Rectal smooth muscle tissue (tissue), 1 donor: ENCODE data around the gene TMED3.
A peak's percentile ranks its signal among the peaks of the same experiment; 100 is the strongest.
"Not testable (repeated sequence)": the region's sequence is repeated elsewhere in the genome, so short reads cannot be mapped to it uniquely, and the experiment has no call there.

Source experiments
- H3K27ac ChIP-seq: one replicate; pipeline ENCODE4 v1.7.0; 2013; ENCODE audit warnings: low read depth, low read length, inconsistent platforms
- H3K27me3 ChIP-seq: one replicate; pipeline ENCODE4 v1.7.0; 2013; ENCODE audit warnings: low read length; ENCODE audit not compliant: control insufficient read depth, insufficient read depth
- H3K36me3 ChIP-seq: one replicate; pipeline ENCODE4 v1.7.0; 2013; ENCODE audit warnings: low read length; ENCODE audit not compliant: control insufficient read depth, insufficient read depth
- H3K4me1 ChIP-seq: one replicate; pipeline ENCODE4 v1.7.0; 2013; ENCODE audit warnings: low read length; ENCODE audit not compliant: control insufficient read depth, insufficient read depth
- H3K4me3 ChIP-seq: one replicate; pipeline ENCODE4 v1.7.0; 2013; ENCODE audit warnings: low read length
- H3K9ac ChIP-seq: one replicate; pipeline ENCODE4 v1.7.0; 2013; ENCODE audit warnings: low read length

The TMED3 gene

DNA sequence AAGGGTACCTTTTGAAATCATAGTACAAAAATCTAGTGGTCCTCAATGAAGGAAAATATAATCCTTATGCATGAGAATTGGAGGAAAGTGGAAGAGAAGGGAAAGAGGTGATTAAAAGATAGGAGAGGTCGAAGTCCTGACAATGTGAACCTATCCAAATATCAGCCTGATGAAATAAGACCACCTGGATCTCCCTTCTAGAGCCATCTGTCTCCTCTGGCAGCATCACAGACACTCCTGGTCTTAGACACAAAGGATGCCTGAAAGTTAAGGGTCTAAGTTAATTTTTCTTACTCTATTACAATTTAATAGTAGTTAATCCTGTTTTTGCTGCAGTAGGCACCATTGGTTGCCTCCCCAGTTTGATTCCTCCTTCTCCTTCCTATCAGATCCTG lies 11.1 kb upstream of the TMED3 start:
- H3K4me3 ChIP-seq = no peak overlapping the region
- no peak overlapping the region for H3K9ac ChIP-seq
- H3K4me1 ChIP-seq = no peaks in the 10 kb centered on the region
- H3K36me3 ChIP-seq = no peaks in the 10 kb centered on the region
- H3K27ac ChIP-seq = no peak overlapping the region
- H3K27me3 ChIP-seq = no peaks in the 10 kb centered on the region

DNA sequence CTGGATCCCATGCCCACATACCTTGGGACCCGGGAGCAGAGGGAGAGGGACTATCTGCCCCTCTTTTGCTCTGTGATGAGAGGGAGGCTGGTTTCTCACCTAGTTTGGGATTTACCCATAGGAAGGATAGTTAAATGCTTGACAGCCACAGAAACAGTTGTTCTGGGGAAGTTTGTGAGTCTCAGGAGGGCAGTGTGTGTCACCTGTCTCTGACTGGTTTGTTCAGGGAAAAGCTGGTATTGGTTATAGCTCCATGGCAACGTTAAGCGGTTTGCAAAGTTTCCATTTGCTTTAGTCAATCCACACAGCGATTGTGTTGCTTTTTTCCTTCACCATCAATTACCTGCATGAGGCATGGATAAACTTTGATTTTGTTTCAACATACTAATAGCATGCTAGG lies 3.7 kb upstream of the TMED3 start:
- H3K36me3 ChIP-seq = no peaks in the 10 kb centered on the region
- no peaks in the 10 kb centered on the region for H3K4me1 ChIP-seq
- H3K4me3 ChIP-seq = no peak overlapping the region
- no peak overlapping the region for H3K27ac ChIP-seq
- H3K27me3 ChIP-seq = no peaks in the 10 kb centered on the region
- no peak overlapping the region for H3K9ac ChIP-seq

DNA sequence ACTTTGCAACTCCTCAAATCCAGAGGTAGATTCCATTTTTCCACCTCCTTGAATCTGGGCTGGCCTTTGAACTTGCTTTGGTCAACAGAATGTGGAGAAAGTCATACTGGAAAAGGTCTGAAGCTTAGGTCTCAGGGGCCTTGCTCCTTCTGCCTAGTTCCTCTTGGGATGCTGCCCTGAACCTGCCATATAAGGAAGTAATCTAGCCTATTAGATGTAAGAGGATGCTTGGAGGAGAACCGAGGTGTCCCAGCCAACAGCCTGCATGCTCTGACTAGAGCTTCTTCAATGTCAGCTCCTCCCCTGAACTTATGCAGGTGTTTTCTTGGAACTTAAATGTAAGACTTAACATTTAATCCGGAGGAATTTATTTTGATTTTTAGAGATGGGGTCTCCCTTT lies 2.0 kb upstream of the TMED3 start:
- Histone ChIP-seq H3K9ac (no peak overlapping the region), H3K27me3 (no peaks in the 10 kb centered on the region), H3K27ac (no peak overlapping the region)

DNA sequence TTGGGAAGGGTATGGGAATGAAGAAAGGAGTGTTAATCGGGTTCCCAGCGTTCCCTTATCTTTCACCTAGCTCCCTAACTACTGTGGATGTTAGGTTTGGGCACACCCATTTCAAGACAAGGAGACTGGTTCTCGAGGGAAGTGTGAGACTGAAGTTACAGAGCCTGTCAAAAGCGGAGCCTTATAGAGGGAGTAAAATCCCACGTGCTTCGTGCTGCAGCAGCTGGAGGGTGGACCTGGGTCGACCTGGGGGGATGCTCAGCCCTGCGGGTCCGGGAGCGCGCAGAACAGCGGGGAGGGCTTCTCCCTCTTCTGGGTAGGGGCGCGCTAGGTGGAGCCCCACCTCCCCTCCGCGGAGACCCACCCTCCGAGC lies 314 bp upstream of the TMED3 start:
- H3K4me3 ChIP-seq = peak overlapping the region; percentile 34
- H3K36me3 ChIP-seq = peaks cover 5% of the 10 kb centered on the region
- H3K27me3 ChIP-seq = no peaks in the 10 kb centered on the region
- H3K9ac ChIP-seq = no peak overlapping the region
- no peak overlapping the region for H3K27ac ChIP-seq
- no peaks in the 10 kb centered on the region for H3K4me1 ChIP-seq

More for the DNA sequence above, 2.0 kb upstream of the TMED3 start:
- no peaks in the 10 kb centered on the region for H3K4me1 ChIP-seq
- no peaks in the 10 kb centered on the region for H3K36me3 ChIP-seq
- H3K4me3 ChIP-seq = no peak overlapping the region

DNA sequence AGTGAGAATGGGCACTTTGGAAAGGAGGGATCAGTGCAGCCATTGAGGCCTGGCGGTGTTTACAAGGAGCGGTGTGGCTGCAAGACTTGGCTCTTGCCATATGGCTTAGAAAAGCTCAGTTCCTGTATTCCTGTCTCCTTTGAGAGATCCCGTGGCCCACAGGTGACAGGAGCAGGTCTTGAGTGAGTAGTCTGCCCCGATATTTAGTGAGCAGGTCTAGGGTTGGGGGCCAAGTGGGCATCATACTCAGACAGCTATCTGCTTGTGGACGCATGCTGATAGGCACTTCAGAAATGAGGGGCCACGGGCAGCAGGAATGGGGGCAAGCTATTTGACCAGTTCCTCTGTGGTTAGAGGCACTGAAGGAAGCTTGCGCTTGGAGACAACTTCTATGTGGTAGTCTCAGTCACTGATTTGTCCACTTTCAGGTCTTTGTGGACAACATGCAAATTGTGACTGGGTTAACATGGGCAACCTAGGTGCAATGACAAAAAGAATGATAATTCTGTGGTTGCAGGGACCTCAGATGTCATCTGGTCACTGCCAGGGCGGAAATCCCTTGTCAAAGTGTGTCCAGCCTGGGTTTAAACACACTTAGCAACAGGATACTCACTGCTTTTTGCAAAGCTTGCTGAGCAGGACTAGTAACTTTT lies 1.1 kb downstream of the TMED3 start:
- peaks cover 5% of the 10 kb centered on the region for H3K36me3 ChIP-seq
- peak overlapping the region; percentile 90 for H3K4me3 ChIP-seq
- no peaks in the 10 kb centered on the region for H3K4me1 ChIP-seq
- H3K9ac ChIP-seq = no peak overlapping the region
- no peaks in the 10 kb centered on the region for H3K27me3 ChIP-seq
- H3K27ac ChIP-seq = no peak overlapping the region

DNA sequence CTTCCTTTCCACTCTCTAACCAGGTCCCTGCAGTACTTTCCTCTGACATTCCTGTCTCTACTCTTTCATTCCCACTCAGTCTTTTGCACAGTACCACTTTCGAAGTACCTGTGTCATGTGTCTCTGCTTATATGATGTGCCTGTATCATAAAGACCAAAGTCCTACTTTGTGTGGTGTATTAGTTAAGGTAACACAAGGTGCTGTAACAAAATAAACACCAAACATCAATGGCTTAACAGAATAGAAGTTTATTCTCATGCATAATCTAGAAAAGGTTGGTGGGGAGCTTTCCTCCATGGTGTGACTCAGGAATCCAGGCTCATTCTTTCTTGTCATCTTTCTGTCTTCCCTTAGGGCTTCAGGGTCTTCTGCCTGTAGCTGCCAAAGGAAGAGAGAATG lies 3.3 kb downstream of the TMED3 start:
- Histone ChIP-seq H3K36me3 (peaks cover 8% of the 10 kb centered on the region), H3K27ac (no peak overlapping the region), H3K4me1 (no peaks in the 10 kb centered on the region)

DNA sequence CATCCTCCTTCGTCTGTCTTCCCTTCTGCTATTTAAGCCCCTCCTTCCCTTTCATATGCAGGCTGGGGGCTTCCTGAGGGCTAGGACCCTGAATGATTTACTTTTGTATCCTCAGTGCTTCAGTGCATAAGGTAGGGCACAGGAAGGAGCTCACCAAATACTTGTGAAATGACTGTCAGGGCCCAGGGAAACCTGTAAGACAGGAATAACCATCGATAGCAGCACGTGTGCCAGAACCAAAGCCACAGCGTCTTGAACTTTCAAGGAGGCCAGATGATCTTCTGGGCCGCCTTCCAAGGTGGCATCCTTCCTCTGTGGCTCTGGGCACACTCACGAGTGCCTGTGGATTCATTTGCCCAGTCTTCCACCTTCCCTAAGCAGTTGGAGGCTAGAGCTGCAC lies 3.9 kb downstream of the TMED3 start:
- Histone ChIP-seq H3K4me1 (no peaks in the 10 kb centered on the region), H3K36me3 (peaks cover 8% of the 10 kb centered on the region), H3K4me3 (no peak overlapping the region), H3K9ac (no peak overlapping the region), H3K27me3 (no peaks in the 10 kb centered on the region), H3K27ac (no peak overlapping the region)

More for the DNA sequence above, 3.3 kb downstream of the TMED3 start:
- Histone ChIP-seq H3K9ac (no peak overlapping the region), H3K27me3 (no peaks in the 10 kb centered on the region), H3K4me3 (no peak overlapping the region)

DNA sequence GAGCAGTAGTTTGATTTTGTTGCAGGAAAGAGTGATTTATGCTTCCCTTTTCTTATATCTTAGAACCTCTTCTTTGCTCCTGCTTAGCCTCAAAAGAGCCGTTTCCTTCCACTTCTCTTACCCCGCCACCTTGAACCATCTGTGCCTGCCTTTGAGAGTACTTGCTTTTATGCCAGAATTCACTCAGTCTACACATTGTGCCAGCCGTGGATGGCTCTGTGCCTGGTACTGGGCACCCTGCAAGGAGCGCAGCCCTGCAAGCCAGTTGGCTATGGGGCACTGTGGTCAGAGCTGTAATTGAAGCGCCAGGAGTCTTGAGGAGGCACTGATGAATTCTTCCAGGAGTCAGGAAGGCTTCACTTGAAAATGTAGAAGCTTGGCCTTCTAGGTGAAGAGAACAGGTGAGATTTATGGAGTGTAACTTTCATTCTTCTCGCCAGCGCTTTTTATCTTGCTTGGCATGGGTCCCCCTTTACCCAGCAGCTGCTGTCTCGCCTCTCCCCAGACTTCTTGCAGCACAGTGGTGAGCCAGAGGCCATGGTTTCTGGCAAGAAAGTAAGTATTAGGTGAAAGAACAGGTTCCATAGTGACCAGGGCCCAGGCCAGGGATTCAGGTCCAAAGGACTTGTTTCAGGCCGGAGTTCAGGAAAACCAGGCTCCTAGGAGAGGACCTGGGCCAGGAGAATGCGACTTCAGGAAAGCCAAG lies 4.9 kb downstream of the TMED3 start:
- H3K27ac ChIP-seq = no peak overlapping the region
- peaks cover 8% of the 10 kb centered on the region for H3K36me3 ChIP-seq
- H3K4me3 ChIP-seq = no peak overlapping the region
- H3K4me1 ChIP-seq = no peaks in the 10 kb centered on the region
- H3K9ac ChIP-seq = no peak overlapping the region
- H3K27me3 ChIP-seq = no peaks in the 10 kb centered on the region

DNA sequence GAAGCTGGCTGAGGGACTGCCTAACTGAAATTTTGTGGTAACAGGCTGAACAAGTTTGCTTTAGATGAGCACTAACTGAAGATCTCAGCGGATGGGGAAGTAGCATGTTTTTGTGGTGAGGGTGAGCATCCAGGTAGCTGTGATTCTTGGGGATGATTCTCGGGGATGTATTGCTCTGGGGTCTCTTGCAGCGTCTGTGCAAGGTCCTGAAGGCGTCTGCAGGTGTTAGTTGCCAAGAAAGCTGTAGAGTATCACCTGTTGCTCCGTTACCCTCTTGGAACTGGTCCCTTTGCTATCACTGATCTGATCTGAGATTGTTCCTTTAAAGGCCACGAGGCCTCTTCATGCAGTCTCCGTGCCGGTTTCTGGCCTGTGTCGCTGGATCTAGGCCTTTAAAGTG lies 6.0 kb downstream of the TMED3 start:
- Histone ChIP-seq H3K36me3 (peaks cover 8% of the 10 kb centered on the region), H3K27me3 (no peaks in the 10 kb centered on the region), H3K4me3 (no peak overlapping the region), H3K4me1 (no peaks in the 10 kb centered on the region), H3K27ac (no peak overlapping the region), H3K9ac (no peak overlapping the region)

DNA sequence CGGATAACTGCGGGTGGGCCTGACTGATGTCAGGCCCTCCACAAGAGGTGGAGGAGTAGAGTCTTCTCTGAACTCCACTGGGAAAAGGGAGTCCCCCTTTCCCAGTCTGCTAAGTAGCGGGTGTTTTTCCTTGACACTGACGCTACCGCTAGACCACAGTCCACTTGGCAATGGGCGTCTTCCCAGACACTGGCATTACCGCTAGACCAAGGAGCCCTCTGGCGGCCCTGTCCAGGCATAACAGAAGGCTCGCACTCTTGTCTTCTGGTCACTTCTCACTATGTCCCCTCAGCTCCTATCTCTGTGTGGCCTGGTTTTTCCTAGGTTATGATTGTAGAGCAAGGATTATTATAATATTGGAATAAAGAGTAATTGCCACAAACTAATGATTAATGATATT lies 9.1 kb downstream of the TMED3 start:
- not testable (repeated sequence) for H3K27ac ChIP-seq, H3K4me1 ChIP-seq, H3K27me3 ChIP-seq, H3K9ac ChIP-seq, H3K4me3 ChIP-seq
- peaks cover 11% of the 10 kb centered on the region for H3K36me3 ChIP-seq

DNA sequence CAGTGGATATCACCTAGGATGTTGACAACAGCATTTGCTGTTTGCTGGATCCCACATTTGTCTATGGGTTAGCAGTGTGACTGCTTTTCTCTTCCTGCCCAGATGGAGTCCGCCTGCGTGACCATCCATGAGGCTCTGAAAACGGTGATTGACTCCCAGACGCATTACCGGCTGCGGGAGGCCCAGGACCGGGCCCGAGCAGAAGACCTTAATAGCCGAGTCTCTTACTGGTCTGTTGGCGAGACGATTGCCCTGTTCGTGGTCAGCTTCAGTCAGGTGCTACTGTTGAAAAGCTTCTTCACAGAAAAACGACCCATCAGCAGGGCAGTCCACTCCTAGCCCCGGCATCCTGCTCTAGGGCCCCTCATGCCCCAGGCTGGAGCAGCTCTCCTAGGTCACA lies 11.0 kb downstream of the TMED3 start:
- Histone ChIP-seq H3K36me3 (peaks cover 11% of the 10 kb centered on the region), H3K27ac (no peak overlapping the region), H3K27me3 (no peaks in the 10 kb centered on the region), H3K4me1 (no peaks in the 10 kb centered on the region), H3K4me3 (no peak overlapping the region), H3K9ac (no peak overlapping the region)

DNA sequence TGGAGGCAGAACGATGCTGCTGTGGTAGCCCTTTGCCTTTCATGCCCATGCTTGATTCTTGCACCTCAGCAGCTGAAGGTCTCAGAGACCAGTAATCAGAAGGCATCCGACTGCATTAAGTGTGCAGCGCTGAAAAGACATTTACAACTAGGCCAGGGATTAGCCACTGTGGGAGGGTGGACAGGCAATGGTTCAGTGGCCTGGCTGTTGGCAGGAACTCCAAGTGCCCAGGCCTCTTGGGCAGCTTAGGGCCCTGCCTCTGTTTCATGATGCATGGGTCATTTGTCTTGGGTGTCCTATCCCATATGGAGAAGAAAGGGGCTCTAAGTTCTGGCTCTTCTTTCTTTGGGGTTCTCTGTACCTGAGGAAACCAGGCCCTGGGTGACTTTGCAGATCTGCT lies 11.4 kb downstream of the TMED3 start:
- Histone ChIP-seq H3K36me3 (peaks cover 9% of the 10 kb centered on the region), H3K27me3 (no peaks in the 10 kb centered on the region), H3K27ac (no peak overlapping the region), H3K4me3 (no peak overlapping the region), H3K4me1 (no peaks in the 10 kb centered on the region), H3K9ac (no peak overlapping the region)

DNA sequence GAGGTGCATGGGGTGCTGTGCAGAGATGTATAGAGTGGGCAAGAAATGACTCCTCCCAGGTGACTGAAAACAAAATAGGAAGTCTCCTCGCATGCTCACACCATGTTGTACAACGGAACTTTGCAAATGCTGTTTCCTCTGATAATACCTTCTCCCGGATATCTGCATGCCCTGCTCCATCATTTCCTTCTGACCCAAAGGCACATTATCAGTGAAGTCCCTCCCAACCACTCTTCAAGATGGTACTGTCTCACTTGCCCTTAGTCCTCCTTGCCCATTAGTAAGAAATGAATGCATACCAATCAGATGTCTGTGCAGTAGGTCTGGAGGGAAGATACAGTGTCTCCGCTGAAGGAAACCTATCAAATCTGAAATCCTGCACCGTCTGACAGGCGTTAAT lies 12.0 kb downstream of the TMED3 start:
- Histone ChIP-seq H3K9ac (no peak overlapping the region), H3K36me3 (peaks cover 9% of the 10 kb centered on the region), H3K27me3 (no peaks in the 10 kb centered on the region), H3K27ac (no peak overlapping the region), H3K4me3 (no peak overlapping the region), H3K4me1 (no peaks in the 10 kb centered on the region)
